GM23338 (cell line): Measurements from ENCODE around the gene ZGRF1. TPM values are rescaled to one million over a fixed set of nuclear protein-coding genes. Genes with fewer than 3 reads are reported as not detected.

Experiments
- CREB1 ChIP-seq: fragments of 250-450 bp; sonication (Bioruptor Pico); IDR thresholded peaks from 2 replicates; pipeline ENCODE4 v1.5.0; 2020; ENCODE audit warnings: low read depth, mild to moderate bottlenecking, moderate library complexity
- ETS1 ChIP-seq: IDR thresholded peaks from 2 replicates; pipeline ENCODE4 v1.6.1; 2016; ENCODE audit warnings: antibody characterized with exemption
- JUNB ChIP-seq: IDR thresholded peaks from one replicate; pipeline ENCODE4 v1.6.1; 2016; ENCODE audit warnings: antibody characterized with exemption; ENCODE audit not compliant: unreplicated experiment
- NANOG ChIP-seq: IDR thresholded peaks from 2 replicates; pipeline ENCODE4 v1.6.1; 2016; ENCODE audit warnings: antibody characterized with exemption, borderline replicate concordance
- REST ChIP-seq: IDR thresholded peaks from one replicate; pipeline ENCODE4 v1.6.1; 2018; ENCODE audit warnings: antibody characterized with exemption; ENCODE audit not compliant: unreplicated experiment
- ZNF114 ChIP-seq: fragments of 250-450 bp; sonication (Bioruptor Pico); IDR thresholded peaks from 2 replicates; pipeline ENCODE4 v1.5.0; 2020; ENCODE audit warnings: mild to moderate bottlenecking, moderate library complexity
- ZNF331 ChIP-seq: fragments of 250-450 bp; sonication (Bioruptor Pico); IDR thresholded peaks from 2 replicates; pipeline ENCODE4 v1.5.0; 2020; ENCODE audit warnings: low read depth, mild to moderate bottlenecking, moderate library complexity
- ZNF462 ChIP-seq: fragments of 250-450 bp; sonication (Bioruptor Pico); IDR thresholded peaks from 2 replicates; pipeline ENCODE4 v1.5.0; 2020; ENCODE audit warnings: mild to moderate bottlenecking, moderate library complexity
- polyA plus RNA-seq: library from polyadenylated mRNA; unstranded; fragments of >200 nt; fragmentation: Nextera tagmentation; extraction: Ambion mirVana; gene quantifications from 2 replicates; pipeline ENCODE4 v1.2.1, GENCODE V29; 2016
- total RNA-seq: library from RNA; depleted of rRNA; stranded (reverse); fragments of >200 nt; shearing (Covaris generic); gene quantifications from 2 replicates; pipeline ENCODE4 v1.2.3, GENCODE V29; 2014

The ZGRF1 gene
- total and polyA plus RNA-seq, 2 experiments from 2014 or later = 41.7 to 62.6 TPM

GRCh38 chr4:112645541-112646329 lies 9.0 kb upstream of the ZGRF1 start (continued):
- TF ChIP-seq ZNF462 (CRISPR knock-in tag) (peak; percentile 81; the same call in 1 of the 2 replicates), ZNF331 (CRISPR knock-in tag) (no peak; the same call in 1 of the 2 replicates), ZNF114 (CRISPR knock-in tag) (peak; percentile 65; the same call in 1 of the 2 replicates), ETS1 (peak; percentile 70), JUNB (no peak), NANOG (peak; percentile 15; the same call in 1 of the 2 replicates), CREB1 (0 out of 2 replicates have a peak, but pooled peaks have one; percentile 34), REST (no peak)
